Spleen (tissue), 7 donors: ENCODE results near the gene DET1.

Source experiments
- CTCF ChIP-seq, 11 experiments: fragments of 200-600 bp in 7 of 11; fragments of 450-650 bp in 4 of 11; sonication (generic) in 4 of 11; IDR thresholded peaks in 8 of 11; conservative IDR thresholded peaks in 3 of 11; 1 replicate in 7 of 11; 2 replicates in 4 of 11; pipeline versions ENCODE4 v1.4.0 to v1.8.0; 2016 to 2021; ENCODE audit warnings: antibody characterized with exemption in 11 of 11, inconsistent platforms in 4 of 11, mild to moderate bottlenecking in 1 of 11
- POLR2A ChIP-seq, 3 donors: fragments of 450-650 bp; IDR thresholded peaks; one replicate each; pipeline ENCODE4 v1.5.1; 2017; ENCODE audit warnings: antibody characterized with exemption in 3 of 3, mild to moderate bottlenecking in 1 of 3
- POLR2AphosphoS5 ChIP-seq, 3 donors: sonication (generic); formaldehyde crosslinking; IDR thresholded peaks; one replicate each; pipeline ENCODE4 v1.5.1; 2017; ENCODE audit warnings: antibody characterized with exemption in 3 of 3
- donor health status: DM: no; HTN: no; CAD: no; lungs with moderate emphysema.
- donor health status: DM: no; HTN: no; CAD: no.
- donor health status: DM: no; HTN: no; CAD: no.

- TF ChIP-seq POLR2A (IDR thresholded peaks at IDR 0.05) (no peak), CTCF (IDR thresholded peaks at IDR 0.05 in 8 of 11, conservative IDR thresholded peaks at IDR 0.05 in 3 of 11) (no peak), POLR2AphosphoS5 (IDR thresholded peaks at IDR 0.05) (no peak)
These were observed 40.8 kb downstream of the DET1 start for GRCh38 chr15:88505721-88506120.
